B cell (primary cell): ENCODE results near the gene TRMU.

Experiments used
- EZH2 ChIP-seq: IDR thresholded peaks from 2 replicates; pipeline ENCODE4 v1.6.1; 2012; ENCODE audit warnings: borderline replicate concordance, low read depth, mild to moderate bottlenecking, moderate library complexity, low read length; ENCODE audit not compliant: insufficient read depth, poor library complexity, severe bottlenecking
- TF ChIP-seq, protein P1 (sequence below): fragments of 200-600 bp; IDR thresholded peaks from one replicate; pipeline ENCODE4 v1.8.0; 2022; ENCODE audit warnings: antibody characterized with exemption, mild to moderate bottlenecking

DNA sequence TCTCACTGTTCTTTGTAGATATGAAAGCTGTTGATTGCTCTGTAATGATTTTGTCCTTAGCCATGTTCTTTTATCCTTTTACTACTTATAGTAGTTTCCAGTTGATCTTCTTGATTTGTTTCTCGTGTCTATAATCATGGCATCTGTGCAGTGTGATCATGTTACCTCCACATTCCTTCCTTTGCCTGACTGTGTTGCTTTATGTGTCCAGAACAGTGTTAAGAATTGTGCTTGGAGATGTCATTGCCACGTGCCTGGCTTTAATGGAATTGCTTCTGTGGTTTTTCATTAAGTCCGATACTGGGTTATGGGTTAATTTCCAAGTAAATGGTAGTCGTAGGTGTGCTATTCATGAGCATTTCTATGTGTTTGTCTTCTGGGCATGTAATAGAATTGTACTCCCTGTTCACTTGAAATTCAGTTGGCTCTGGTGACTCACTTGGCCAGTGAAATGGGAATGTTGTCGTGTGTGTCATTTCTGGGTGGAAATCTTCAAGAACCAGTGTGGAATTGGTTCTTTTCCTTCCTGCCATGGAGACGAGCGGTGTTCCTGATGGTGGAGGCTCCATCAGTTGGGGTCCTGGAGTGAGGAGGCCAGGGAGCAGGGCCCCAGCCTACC, 32.1 kb upstream of the TRMU start:
- TF ChIP-seq, protein P1, sequence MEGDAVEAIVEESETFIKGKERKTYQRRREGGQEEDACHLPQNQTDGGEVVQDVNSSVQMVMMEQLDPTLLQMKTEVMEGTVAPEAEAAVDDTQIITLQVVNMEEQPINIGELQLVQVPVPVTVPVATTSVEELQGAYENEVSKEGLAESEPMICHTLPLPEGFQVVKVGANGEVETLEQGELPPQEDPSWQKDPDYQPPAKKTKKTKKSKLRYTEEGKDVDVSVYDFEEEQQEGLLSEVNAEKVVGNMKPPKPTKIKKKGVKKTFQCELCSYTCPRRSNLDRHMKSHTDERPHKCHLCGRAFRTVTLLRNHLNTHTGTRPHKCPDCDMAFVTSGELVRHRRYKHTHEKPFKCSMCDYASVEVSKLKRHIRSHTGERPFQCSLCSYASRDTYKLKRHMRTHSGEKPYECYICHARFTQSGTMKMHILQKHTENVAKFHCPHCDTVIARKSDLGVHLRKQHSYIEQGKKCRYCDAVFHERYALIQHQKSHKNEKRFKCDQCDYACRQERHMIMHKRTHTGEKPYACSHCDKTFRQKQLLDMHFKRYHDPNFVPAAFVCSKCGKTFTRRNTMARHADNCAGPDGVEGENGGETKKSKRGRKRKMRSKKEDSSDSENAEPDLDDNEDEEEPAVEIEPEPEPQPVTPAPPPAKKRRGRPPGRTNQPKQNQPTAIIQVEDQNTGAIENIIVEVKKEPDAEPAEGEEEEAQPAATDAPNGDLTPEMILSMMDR, result no peak
- no peak for TF ChIP-seq EZH2
